COLO829 (cell line): Measurements from ENCODE around the gene CHFR.
A peak's percentile ranks its signal among the peaks of the same experiment; 100 is the strongest.
"Not testable (repeated sequence)": the region's sequence is repeated elsewhere in the genome, so short reads cannot be mapped to it uniquely, and the experiment has no call there.

ENCODE experiments used
- DNase-seq: peaks from one replicate; pipeline ENCODE4 v3.0.0; 2012; ENCODE audit warnings: low spot score

Gene CHFR

DNA sequence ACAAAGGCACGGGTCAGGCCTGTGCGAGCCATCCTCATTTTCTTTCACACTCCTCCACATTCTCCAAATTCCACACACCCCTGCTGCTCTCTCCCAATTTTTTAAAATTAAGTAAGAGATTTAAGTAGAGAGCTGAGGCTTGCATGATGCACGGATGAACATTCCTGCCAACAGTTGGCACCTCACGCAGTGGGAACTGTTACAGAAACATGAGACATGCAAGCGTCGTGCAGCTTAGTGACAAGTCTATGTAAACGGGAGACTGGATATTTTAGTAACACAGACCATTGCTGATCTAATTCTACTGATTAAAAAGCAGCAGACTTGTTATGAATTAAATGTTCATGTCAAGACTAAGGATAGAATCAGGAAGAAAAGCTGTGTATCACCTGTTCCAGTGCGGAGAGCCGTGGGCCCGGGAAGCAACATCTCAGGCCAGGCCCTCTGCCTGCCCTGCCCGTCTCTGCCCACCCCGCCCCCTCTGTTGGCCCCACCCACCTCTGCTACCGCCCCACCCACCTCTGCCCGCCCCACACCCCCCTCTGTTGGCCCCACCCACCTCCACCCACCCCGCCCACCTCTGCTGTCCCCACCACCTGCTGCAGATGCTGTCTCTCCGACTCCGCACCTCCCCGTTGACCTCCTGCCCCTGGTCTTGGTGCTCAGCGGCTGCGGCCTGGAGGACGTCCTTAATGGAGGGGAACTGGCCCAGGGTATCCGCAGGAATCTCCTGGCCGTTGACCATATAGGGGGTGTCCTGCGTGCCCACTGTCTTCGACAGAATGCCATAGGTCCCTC, 79.9 kb downstream of the CHFR start:
- peak; percentile 19 for DNase-seq

DNA sequence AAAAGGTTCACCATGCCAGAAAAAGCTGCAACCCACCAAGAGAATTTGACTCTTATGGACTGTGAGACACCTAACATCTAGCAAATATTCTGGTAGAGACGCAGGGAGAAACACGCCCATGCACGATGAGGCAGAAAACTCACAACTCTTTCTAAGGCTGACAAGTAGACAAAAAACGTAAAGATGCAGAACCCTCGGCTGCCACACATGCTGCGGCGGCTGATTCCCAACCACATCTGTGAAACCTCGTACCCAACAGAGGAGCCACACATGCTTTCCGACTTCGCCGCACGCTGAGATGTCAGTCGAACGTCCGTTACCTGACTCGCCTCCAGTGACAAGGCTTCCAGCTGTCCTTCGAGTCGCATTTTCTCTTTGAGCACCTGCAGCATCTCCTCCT, 80.5 kb downstream of the CHFR start:
- DNase-seq, result no peak

DNA sequence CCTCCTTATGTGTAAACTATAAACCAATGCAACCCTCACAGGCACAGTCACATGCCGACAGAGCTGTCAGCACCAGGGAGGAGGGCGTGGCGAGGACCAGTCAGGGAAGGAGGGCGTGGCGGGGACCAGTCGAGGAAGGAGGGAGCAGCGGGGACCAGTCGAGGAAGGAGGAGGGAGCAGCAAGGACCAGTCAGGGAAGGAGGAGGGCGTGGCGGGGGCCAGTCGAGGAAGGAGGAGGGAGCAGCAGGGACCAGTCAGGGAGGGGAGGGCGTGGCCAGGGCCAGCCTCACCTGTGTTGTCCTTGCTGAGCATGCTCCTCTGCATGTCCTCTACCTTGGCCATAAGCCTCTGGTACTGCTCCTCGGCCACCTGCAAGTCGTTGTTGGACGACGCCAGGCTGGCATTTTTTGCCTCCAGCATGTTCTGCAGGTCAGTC, 83.0 kb downstream of the CHFR start:
- DNase-seq, result no peak

DNA sequence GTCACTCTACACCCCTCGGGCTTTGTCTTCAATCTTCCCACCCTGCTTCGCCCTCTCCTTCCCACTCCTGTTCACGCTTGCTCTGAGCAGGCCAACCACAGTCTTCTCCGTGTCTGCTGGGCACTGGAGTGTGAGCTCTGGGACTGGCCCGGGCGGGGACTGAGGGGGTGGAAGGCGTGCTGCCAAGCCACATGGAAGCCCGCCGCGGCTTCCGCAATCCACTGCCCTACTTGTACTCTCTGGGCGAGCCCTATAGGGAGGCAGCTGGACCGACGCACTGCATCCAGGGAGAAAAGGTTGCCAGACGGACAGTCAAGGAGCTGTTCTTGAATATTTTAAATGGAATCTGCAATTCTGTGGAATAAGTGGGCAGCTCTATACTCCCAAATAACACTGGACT, 83.5 kb downstream of the CHFR start:
- no peak for DNase-seq

DNA sequence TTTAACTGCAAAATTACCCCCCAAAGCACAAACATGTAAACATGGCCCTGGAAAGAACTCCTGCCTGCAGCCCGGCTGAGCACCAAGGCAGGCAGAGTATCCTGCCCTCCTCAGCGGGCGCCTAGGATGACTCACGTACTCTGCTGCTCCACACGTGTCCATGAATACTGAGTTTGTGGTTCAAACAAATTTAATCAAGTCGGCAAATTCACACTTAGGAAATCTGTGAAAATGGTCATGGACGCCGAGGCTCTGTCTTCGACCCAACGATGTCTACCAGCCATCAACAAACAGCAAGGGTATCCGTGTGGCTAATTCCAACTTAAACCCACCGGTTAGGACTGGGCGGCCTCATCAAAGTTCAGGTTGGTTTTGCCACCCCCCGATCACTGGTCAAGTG, 84.3 kb downstream of the CHFR start:
- DNase-seq, result no peak

DNA sequence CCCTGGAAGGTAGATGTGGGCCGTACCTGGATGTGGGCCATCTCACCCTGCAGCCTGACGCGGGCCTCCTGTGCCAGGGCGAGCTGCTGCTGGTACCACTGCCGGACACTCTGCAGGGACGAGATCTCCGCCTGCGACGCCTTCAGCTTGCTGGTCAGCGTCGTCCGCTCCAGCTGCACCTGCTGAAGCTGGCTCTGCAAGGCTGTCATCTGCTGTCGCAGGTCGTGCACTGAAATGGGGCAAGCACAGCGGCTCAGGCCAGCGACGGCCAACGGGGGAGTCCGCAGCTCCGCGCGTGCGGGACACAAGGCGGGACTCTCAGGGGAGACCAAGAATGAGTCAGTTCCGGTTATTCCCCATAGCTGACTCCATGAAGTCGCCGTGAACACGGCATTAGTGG, 85.7 kb downstream of the CHFR start:
- DNase-seq, result no peak

DNA sequence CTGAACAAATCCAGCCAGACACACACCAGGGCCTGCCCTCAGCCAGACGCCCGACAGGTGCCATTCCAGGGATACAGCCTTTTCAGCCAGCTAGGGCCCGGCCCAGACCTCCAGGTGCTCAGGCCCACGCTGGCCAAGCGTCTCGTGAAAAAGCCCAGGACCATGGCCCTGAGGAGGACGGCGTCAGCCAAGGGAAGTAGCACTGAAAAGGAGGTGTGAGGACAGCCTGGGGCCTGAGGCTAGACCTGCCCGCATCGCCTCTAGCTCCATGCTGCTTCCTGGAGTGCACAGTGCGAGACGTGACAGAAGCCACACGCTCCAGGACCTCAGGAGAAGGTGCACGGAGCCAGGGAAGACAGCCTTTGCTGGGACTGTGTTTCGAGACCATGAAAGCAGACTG, 88.6 kb downstream of the CHFR start:
- no peak for DNase-seq

DNA sequence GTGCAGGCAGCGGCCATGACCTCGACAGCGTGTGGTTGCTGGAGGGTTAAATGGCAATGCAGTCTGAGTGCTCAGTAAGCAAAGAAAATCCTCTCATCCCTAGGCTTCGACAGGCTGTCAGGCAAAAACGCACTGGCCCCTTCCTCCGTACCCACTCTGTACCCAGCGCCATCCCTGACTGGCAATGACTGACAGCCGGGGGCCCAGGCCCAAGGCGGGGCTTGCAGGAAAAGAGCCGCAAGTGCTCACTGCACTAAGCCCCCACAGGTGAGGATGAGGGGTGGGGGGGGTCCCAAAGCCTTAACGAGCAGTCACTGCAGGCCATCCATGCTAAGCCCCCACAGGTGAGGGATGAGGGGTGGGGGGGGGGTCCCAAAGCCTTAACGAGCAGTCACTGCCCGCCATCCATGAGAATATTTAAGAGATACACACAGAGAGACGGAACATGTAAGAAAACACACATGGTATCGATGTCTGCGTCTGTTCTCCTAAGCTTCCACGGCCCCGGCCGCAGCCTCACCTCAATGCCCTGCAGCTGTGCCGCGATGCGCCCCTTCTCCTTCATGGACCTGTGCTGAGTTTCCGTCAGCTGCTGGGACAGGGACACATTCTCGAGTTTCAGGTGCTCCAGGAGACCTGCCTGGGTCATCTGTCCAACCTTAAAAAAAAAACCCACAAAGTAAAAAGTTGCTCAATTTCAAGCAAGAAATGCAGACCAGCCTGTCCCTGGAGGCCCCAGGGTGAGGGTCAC, 89.4 kb downstream of the CHFR start:
- no peak for DNase-seq

DNA sequence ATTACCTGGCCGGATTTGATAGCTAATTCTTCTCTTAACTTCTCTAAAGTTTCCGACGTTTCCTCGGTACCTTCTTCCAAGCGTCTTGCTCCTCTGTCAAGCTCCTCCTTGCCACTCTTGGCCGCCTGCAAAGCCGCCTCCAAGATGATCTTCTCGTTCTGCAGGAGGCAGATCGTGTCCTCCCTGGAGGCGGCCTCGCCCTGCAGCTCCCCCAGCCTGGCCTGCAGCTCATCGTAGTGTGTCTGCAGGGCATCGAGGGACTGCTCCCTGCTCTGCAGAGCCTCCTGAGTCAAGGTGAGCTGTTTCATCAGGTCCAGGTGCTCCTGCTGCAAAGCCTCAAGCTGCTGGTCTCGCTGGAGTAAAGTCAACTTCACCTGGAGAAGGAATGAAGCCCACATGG, 91.6 kb downstream of the CHFR start:
- no peak for DNase-seq

DNA sequence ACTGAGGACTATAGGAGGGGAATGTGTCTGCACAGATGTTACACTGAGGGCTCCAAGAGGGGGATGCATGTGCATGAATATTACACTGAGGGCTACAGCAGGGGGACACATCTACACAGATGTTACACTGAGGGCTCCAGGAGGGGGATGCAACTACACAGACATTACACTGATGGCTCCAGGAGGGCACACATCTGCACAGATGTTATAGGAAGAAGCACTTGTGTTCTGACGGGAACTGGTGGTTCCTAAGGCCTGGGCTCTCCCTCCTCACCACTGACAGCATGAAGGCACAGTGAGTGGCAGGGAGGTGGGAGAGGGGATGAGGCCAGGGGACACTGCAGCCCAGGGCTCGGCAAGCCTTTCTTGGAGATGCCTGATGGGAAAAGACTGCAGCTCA, 95.5 kb downstream of the CHFR start:
- not testable (repeated sequence) for DNase-seq

DNA sequence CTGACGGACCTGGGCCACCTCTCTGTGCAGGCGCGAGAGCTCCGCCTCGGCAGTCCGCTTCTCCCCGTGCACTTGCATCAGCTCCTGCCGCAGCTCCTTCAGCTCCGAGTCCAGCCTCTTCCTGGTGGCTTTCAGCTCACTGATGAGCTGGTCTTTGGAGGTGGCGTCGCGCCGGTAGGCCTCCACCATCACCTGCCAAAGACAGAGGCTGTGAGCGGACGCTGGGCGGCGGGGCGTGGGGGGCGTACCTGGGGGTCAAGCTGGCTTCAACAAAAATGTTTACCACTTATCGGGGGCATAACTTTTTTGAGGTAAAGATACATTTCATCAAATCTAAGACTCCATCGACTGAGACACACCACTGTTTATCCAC, 98.3 kb downstream of the CHFR start:
- DNase-seq, result no peak

DNA sequence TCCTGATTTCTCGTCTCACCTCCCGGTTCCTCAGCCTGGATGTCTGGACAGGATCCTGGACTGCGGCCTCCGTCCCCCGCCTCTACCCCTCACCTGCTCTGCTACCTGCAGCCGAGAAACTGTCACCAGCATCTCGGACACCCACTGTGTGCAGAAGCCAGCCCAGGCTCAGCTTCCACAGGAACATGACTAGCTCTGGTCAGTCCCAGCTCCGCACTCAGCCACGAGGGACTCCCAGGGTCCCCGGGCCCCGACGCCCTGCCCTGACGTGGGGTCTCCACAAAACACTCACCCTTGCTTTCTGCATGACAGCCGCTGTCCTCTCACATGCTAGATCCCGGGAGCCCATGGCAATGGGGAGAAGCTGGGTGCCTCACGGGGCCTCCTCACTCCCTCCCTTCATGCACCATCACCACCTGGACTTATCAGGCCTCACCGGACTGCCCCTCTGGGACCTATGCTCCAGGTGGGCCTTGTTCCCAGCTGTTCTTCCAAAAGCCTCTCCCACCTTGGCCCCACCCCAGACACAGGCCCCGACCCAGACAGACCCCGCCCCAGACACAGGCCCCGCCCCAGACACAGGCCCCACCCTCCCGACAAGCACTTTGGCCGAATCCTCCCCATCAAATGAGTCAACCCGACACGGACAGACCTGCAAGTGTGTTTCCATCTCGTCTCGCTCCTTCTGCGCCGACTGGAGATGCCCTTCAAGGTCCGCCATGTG, 98.9 kb downstream of the CHFR start:
- peak; percentile 44 for DNase-seq

DNA sequence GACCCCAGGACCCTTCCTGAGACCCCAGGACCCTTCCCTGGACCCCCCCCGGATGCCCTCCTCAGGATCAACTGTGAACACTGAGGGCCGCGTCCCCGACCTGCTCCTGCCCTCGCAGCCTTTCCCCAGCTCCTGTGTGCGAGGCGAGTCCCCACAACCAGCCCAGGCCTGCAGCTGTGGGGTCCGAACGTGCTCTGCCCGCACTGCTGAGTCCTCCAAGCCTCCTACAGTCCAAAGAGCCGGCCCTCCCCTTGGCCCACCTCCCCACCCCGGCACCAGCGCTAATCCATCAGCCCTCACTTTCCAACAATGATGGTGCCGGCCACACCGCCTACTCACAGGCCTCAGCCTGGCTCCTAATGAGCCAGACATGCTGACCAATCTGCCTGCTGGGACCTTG, 99.5 kb downstream of the CHFR start:
- DNase-seq, result no peak

DNA sequence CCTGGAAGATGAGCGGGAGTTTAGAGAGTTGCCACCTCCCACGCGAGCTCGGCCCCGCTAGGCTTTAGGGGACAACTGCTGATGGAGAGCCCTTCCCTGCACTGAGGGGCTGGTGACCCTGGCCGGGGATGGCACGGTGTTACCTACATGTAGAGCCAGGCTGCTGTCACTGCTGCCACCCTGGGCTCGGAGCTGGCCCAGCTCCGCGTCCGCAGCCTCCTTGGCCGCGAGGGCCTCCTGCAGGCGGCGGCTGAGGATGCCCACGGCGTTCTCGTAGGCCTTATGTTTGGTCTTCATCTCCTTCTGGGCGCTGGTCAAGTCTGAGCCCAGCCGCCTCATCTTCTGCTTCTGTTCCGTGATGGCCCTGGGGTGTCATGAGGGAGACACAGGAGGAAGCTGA, 101.2 kb downstream of the CHFR start:
- no peak for DNase-seq

DNA sequence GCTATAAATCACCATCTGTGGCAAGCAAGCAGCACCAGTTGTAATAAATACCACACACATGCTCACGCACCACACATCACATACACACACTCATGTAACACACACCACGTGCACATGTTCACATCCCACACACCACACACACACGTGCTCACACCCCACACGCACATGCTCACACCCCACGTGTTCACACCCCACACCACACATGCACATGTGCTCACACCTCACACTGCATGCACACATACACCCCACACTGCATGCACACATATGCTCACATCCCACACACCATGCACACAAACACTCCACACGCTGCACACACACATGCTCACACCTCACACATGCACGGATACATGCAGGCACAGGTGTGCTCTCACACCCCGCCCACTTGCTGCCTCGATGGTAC, 102.8 kb downstream of the CHFR start:
- no peak for DNase-seq

DNA sequence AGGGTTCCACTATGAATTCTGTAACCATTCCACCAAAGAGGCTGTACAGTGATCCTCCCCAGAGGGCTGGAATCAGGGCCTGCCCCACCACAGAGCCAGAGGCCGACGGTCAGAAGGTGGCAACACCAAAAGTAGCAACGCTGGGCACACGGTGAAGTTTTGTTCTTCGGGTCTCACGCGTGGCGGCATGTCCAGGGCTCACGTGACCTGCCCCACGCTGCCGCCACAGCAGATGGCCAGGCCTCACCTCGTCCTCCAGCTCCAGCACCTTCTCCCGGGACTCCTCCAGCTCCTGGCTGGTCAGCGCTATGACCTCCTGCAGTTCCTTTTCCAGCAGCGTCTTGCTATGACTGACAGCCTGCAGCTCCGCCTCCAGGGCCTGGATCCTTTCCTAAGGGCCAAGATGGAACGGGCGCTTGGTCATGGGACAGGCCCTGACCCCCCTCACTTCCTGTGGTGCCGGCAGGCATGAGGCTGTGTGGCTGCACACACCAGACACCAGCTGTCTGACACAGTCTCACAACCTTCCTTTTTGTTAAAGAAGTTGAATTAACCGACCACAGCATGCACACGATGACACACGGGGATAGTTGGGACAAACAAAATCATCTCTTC, 103.4 kb downstream of the CHFR start:
- peak; percentile 69 for DNase-seq
